SK-N-MC (cell line): ENCODE measurements around the gene ZSCAN9.

ENCODE experiments used
- EZH2 ChIP-seq: fragments of 200-600 bp; sonication (generic); IDR thresholded peaks from one replicate; pipeline ENCODE4 v1.6.1; 2017; ENCODE audit warnings: antibody characterized with exemption
- FOXP2 ChIP-seq: optimal IDR thresholded peaks from 2 replicates; pipeline ENCODE3; 2011; ENCODE audit warnings: mild to moderate bottlenecking, moderate library complexity; ENCODE audit not compliant: insufficient read depth; ENCODE audit errors: extremely low read length, control extremely low read depth
- POLR2AphosphoS5 ChIP-seq: IDR thresholded peaks from 2 replicates; pipeline ENCODE4 v1.6.1; 2012; ENCODE audit warnings: mild to moderate bottlenecking, low read depth, low read length, borderline replicate concordance

DNA sequence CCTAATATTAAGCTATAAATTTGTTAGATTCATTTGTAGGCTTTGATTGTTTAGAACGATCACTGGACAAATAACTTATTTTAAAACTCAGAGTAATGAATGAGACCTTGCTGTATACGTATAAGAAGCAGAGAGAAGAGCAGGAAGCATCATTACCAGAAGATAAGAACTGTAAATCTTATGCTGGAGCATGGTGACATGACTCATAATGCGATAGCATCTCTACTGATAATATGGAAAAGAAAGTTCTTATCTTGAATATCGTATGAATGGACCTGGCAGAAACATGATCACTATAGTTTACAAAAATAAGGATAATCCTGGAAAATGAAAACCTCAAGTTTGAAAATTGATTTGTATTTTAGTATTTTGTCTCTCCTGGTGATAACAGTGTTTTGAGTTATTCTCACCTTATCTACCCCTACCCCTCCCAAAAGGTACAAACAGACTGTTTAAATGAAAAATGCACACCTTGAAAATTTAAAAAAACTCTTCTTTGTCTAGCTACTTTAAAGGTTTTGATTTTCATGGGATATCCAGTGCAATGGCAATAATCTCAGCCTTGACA is 39.8 kb downstream of the ZSCAN9 start:
- TF ChIP-seq EZH2 (no peak), POLR2AphosphoS5 (no peak), FOXP2 (no peak)
